ENCODE results near the gene AUH.
"Not testable (repeated sequence)": the region's sequence is repeated elsewhere in the genome, so short reads cannot be mapped to it uniquely, and the experiment has no call there.

Gene AUH

DNA sequence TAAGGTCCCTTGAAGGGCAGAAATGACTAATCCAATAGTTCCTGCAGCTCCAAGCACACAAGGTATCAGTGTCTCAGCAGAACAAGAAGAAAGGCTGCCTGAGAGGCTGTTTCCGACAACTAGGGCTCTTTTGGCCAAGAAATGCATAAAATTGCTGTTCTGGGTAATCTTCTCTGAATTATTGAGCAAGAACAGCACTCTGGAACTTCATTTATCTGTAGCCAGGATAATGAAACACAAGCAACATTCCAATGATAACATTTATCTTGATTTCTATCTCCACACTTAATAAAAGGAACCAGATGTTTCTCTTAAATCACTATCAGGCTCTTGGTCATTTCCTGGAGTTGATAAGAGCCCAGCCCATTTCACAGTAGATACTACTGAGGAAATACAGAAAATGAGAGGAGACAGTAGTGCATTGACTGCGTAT, 17.0 kb upstream of the AUH start:
- DNase-seq (ENCODE audit: low read depth), result peak; percentile 57

DNA sequence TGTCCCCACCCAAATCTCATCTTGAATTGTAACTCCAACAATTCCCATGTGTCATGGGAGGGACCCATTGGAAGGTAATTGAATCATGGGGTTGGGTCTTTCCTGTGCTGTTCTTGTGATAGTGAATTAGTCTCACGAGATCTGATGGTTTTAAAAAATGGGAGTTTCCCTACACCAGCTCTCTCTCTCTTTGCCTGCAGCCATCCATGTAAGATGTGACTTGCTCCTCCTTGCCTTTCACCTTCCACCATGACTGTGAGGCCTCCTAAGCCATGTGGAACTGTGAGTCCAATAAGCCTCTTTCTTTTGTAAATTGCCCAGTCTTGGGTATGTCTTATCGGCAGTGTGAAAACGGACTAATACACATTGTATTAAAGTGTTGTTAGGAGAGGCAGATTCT, 16.3 kb upstream of the AUH start:
- DNase-seq (ENCODE audit: low read depth), result not testable (repeated sequence)

DNA sequence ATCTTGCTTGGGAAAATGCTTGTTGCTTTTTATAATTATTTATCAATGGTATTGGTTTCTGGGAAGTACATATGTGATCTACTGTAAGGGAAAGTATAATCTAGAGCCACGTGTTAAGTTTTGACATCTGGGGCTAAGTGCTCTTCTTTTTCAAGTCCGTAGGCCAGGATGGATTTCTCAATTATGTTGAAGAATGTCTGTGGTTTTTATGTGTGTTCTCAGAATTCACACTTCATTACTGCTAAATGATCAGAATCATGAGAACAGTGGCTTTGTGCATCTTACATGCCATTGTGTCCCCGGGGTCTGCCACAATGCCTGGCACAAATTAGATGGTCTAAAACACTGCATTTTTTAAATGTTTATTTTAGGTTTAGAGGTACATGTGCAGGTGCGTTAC, 14.5 kb upstream of the AUH start:
- no peak for DNase-seq (ENCODE audit: low read depth)

DNA sequence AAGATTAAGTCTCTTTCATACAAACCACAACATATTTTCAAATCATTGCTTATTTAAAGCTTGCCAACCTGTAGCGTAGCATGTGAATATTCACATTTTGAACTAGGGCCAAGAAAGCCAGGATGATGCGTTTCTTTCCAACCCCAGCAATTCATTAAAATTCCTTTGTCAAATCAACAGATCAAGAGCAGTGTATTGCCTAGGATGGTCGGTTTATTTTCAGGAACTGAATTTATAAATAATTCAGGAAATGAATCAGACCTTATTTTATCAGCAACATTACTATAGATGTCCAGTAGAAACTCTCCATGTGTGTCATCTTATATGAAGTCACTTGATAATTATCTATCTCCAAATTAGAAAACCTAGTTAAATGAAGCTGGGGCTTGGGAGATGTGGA, 13.2 kb upstream of the AUH start:
- peak; percentile 45 for DNase-seq (ENCODE audit: low read depth)

DNA sequence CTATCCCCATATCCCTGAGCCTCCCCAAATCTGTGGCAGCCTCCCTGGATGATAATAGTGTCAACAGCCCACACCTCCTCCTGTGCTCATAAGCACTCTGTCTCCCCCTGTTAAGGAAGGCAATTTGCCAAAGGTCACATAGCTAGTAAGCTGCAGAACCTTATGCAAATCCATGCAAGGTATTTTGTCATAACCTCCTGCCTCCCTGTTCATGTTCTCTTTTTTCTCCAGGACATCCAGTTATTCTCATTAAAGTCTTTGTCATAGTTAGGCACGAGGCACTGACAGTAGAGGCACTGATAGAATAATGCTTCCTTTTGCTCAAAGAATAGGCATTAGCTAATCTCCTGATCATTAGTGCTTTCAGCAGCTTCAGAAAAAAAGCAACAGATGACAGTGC, 10.2 kb upstream of the AUH start:
- DNase-seq (ENCODE audit: low read depth), result no peak

DNA sequence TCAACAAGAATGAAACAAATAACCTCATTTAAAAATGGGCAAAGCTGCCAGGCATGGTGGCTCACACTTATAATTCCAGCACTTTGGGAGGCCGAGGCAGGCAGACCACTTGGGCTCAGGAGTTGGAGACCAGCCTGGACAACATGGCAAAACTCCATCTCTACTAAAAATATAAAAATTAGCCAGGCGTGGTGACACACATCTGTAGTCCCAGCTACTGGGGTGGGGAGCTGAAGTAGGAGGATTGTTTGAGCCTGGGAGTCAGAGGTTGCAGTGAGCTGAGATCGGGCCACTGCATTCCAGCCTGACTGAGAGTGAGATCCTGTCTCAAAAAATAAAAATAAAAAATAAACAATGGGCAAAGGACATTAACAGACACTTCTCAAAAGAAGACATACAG, 8.3 kb upstream of the AUH start:
- not testable (repeated sequence) for DNase-seq (ENCODE audit: low read depth)

DNA sequence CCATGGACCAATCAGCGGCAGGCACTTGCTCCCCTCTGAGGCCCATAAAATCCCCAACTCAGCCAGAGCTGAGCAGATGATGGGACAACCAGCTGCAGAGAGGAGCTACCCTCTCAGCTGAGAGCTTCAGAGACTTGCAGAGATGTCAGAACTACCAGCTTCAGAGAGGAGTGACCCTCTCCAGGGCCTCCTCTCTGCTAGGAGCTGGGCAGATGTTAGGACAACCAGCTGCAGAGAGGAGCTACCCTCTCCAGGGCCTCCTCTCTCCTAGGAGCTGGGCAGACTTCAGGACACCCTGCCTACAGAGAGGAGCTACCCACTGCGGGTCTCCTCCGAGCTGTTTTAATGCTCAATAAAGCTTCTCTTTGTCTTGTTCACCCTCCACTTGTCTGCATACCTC, 3.0 kb upstream of the AUH start:
- no peak for DNase-seq (ENCODE audit: low read depth)

DNA sequence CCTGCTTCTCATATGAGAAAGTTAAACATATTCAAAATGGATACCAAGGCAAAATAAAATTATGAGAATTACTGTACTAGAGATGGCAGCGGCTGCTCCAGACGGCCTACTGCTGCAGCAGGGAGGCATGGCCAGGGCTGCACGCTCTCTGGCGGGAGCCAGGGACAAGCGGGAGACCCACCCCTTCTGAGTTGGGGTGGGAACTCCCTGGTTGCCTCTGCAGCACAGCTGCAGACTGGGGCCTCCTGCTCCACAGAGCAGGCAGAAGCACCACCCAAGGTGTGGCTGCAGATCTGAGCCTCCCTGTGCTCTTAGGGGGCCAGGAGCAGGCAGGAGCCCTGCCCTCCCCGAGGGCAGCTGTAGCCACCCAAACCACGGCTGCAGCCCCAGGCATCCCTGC, 2.3 kb upstream of the AUH start:
- DNase-seq (ENCODE audit: low read depth), result no peak

DNA sequence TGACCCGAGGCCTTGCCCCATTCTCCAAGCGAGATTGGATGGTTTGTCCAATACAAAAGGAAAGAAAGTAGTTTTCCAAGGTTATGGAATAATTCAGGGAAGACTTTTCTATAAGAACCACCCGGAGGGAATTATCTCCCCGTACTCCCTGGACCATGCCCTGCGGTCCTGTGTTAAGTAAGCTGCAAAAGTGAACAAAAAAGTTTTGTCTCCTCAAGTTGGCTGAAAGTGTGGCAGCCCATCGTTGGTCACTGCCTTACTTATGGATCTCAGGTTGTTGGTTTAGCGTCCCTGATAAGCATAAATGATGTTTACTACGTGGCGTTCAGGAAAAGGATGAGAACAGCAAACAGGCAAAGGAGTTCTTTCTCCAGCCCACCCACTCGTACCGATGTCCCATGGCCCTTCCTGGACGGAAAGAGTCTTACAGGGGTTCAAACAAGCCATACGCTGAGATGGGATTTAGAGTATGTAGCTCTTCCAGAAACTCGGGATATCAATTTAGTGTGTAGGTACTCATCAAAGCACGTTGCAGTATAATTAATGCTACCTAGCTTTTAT, 413 bp upstream of the AUH start:
- no peak for DNase-seq (ENCODE audit: low read depth)

DNA sequence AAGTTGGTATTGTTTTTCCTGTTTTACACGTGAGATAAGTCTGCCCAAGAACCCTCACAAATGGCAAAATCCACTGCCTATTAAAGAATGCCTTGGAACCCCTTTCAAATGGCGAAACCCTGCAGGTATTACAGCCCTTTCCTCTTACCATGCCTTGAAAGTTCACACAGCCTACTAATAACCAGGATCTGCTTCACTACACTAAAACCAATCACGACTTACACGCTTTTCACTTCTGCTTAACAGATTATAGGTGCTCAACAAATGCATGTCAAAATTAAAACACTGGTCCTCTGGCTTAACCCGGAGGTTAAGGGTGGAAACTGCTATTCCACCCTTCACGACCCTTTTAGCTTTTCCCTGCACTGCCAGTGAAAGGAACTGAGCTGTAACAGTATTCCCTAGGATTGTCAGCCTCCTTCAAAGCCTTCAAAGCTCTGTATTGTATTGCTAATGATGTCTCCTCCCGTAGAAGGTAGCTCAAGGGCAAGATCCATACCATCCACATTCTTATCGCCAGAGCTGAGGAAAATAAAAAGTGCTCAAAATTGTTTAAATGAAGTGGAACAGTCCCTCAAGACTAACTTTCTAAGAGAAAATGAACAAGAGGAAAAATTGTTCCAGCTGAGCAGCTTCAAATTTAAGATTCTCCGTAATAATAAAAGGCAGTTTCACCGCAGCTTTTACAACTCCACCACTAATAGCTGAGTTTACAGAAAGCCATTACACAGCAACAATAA, 997 bp downstream of the AUH start:
- DNase-seq (ENCODE audit: low read depth), result no peak

DNA sequence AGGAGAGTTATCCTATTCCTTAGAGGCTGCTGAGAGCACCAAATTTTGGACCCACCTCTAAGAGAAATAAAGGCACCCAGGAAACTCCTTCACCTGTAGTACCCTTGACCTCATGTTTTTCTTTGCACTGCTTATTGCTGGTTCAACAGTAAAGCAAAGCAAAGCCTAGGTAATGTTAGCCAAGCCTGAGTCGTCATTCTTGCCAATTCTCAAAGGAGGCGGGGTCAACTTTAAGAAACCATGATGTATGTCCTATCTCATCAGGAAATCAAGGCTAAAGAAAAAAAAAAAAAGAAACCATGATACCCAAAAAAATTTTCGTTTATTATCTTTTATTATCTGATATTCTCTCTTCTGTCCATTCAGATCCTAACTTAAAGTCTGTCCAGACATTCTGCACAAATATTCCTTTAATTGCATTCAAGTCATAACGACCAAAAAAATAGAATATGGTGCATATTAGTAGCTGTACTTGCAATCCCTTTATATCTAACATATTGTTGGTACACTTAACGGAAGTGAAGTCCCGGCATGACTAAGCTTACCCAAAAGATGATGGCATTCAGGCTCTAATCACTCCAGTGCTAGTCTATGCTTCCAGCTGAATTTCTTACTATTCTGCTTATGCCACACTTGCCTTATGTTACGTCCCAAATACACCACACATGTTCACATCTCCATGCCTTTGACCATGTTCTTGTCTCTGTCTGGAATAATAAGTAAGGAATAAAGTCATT, 1.8 kb downstream of the AUH start:
- no peak for DNase-seq (ENCODE audit: low read depth)

DNA sequence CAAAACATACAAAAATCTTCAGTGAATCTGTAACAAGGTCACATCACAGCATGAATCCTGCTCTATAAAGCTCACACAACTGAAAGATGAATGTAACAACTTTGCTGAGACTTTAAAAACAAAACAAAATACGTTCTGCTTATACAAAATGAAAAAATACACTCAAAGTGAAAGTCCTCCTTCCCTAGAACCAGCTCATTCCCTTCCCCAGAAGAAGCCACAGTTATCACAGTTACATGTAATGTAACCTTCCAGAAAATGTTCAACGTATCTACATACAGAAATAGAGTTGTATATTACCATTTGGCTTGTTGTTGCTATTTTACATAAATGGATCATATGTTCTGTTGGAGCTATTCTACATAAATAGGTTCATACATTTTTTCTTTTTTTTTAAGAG, 2.6 kb downstream of the AUH start:
- no peak for DNase-seq (ENCODE audit: low read depth)

DNA sequence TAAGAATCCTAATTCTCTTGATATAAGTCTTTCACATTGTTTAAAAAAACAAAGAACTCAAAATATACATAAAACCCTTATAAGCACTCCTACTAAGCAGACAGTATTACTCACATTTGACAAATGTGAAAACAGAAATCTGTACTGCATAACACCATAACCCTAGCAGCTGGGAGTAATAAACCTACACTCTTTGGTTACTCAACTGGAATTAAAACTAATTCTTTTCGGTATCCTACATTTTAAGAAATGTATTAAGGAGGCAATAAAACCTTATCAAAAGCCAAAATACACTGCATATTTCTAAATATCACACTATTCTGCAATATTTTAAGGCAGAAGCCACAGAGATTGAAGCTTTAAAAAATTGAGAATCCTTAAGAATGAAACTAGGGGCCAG, 6.8 kb downstream of the AUH start:
- DNase-seq (ENCODE audit: low read depth), result no peak

DNA sequence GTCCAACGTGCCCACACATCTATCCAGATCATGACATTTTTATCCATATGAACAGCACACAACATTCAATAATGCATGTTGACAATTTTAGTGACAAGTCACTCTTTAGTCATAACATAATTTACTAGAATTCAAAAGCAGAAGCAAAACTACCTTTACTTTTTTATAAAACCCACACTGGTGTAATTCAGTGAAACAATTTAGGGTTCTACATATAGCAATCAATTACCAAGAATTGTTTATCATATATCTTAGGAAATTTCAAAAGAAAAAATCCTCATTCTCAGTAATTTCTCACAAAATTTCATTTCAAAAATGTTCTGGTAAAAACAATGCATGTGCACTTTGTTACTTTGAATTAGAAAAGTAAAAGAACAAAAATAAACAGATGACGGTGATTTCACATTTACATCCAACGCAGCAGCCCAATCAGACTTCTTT, 12.6 kb downstream of the AUH start:
- no peak for DNase-seq (ENCODE audit: low read depth)

DNA sequence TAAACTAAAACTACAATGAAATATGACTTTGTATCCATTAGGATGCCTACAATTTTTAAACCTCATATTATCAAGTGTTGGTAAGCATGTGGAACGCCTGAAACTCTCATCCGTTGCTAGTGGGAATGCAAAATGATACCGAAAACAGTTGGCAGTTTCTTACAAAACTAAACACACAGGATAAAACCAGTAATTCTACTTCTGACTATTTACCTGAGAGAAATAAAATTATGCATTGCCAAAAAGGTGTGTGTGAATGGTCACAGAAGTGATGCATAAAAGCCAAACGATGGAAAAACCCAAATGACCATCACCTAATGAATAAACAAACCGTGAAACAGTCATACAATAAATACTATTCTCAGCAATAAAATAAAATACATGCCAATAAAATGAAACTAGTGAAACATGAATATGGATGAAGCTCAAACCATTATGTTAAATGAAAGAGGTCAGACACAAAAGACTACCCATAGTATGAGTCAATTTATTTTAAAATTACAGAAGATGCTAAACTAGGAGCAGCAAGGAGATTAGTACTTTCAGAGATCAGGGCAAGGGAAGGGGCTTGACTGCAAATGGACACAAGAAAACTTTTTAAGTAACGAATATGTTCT, 13.4 kb downstream of the AUH start:
- DNase-seq (ENCODE audit: low read depth), result no peak

DNA sequence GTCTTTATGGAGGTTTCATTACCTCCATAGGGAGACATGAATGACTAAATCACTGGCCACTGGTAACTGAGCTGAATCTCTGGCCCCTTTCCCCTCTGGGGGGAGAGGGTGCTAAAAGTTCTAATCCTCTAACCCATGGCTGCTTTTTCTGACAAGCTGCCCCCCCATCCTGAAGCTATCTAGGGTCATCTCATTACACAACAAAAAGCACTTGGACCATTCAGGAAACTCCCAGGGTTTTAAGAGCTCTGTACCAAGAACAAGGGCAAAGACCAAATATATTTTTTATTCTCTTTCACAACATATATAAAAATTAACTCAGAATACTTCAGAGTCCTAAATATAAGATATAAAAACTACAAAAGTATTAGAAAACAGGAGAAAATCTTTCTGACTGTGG, 14.3 kb downstream of the AUH start:
- no peak for DNase-seq (ENCODE audit: low read depth)

DNA sequence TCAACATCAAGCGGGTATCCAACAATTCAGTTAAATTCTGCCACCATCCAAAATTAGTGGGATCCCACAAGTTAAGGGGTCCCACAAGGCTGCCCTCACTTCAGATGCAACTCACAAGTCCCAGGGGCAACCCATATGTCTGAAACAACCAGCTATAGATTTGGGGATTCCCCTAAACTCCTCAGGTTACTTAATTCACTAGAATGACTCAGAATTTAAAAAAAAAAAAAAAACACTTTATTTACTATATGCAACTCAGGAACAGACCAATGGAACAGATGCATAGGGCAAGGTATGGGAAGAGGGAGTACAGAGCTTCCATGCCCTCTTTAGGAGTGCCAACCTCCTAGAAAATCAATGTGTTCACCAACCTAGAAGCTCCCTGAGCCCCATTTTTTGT, 15.1 kb downstream of the AUH start:
- no peak for DNase-seq (ENCODE audit: low read depth)

DNA sequence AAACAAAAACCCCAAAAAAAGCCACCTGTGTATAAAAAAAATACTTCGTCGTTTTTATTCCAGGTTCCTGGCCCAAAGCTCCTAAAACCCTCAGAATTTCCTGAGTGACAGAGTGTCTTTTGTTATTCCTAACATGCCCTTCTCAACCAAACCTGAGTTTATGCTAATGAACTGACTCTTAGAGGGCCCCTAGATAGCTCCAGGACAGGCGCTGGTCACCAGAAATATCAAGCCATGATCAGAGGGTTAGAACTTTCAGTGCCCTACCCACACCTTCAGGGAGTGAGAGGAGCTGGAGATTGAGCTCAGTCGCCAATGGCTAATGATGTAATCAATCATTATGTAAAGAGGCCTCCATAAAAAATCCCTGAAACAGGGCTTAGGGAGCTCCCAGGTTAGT, 15.7 kb downstream of the AUH start:
- DNase-seq (ENCODE audit: low read depth), result no peak

DNA sequence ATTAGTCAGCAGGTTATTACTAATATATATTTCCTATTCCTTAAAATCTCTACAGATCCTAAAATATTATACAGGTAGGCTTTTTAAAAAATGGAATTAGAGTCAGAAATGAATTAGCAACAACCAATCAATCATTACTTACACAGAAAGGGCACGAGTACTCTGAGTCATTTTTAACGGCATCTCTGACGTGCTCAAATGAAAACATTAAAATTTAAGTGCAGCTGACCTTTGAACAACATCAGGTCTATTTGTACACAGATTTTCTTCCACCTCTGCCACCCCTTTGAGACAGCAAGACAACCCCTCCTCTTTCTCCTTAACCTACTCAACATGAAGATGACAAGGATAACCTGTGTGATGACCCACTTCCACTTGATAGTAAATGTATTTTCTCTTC, 19.1 kb downstream of the AUH start:
- DNase-seq (ENCODE audit: low read depth), result no peak

DNA sequence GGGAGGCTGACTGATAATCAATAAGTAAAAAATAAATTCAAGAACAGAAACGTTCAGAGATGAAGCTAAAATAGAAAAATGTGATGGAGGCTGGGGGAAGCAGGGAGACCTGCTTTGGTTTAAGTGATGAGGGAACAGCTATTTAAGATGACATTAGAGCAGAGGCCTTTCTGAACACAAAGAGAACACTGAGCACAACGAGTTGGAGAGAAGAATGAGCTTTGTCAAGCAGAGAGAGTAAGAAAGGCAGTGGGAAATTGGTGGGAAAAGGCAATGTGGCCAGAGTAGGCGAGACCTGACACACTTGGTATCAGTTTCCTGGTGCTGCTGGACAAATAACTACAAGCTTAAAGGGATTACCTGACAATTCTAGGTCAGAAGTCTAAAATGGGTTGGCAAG, 20.0 kb downstream of the AUH start:
- no peak for DNase-seq (ENCODE audit: low read depth)

DNA sequence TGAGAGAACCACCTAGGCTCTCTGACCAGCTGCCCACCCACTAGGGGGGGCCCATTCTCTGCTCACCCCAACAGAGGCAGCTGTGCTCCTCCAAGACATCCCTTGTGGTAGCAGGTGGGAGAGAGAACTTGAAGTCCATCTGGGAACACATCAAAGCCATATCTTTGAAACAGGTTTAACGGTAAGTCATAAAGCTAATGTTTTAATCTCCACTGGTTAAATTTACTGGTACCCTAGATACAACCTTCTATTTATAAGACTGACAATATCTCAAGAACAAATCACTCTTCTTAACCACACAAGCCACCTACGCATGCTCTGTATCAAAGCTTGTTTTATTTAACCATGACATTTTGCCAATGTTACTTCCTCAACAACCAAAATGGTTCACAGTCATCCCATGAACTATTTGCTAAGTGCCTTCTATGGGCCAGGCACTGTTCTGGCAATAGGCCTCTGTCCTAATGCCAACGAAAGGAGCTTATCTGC, 20.4 kb downstream of the AUH start:
- DNase-seq (ENCODE audit: low read depth), result no peak

DNA sequence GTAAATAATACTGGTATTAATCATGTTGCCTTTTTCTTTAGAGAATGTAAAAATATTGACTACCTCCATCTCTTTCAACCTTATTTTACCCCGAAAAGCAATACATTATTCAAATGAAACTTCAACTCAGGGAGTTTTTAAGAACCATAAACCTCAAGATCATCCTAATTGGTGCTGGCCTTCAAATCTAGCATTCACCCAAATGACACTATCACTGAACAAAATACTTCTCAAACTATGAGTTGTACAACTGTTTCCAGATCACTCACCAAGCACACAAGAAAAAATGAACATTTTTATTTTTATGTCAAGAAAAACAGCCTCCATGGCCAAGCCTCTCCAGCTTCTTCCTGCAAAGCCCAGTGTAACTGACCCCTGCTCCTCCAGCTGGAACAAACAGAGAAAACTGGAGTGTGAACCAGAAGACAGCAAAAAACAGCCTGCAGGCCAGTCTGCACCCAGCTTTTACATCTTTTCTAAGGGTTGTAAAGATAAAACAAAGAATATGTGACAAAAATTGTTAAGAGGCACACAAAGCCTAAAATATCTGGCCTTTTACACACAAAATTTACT, 21.2 kb downstream of the AUH start:
- DNase-seq (ENCODE audit: low read depth), result no peak

DNA sequence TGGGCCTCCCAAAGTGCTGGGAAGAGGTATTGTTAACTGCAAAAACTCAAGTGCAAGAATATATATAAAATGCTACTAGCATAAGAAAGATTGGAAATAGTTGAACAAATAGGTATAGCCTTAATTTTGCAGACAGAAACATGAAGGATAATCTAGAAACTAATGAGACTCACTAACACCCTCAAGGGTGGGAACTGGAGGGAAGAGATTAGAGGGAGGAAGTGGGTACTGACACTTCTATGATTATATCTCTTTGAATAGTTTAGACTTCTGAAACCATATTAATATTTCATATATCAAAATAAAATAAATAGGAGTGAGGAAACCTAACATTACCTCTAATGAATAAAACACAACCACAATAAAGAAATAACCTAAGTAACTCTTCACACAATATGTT, 23.0 kb downstream of the AUH start:
- DNase-seq (ENCODE audit: low read depth), result no peak

Data from GM04503 (cell line).